Spleen (tissue), 11 donors: Measurements from ENCODE around the gene TLX1. TPM values are rescaled to one million over a fixed set of nuclear protein-coding genes. Genes with fewer than 3 reads are reported as not detected.

Source experiments
- DNase-seq: peaks from one replicate; pipeline ENCODE4 v3.0.0-alpha.2; 2020
- H3K27ac ChIP-seq, 8 donors: fragments of 200-600 bp; sonication (generic) in 7 of 8; 1 replicate in 4 of 8; 2 replicates in 4 of 8; pipeline versions ENCODE4 v1.5.0 to v1.8.0; 2016 to 2021; ENCODE audit warnings: inconsistent platforms in 4 of 8, mild to moderate bottlenecking in 4 of 8, moderate library complexity in 1 of 8
- H3K27me3 ChIP-seq, 7 donors: fragments of 200-600 bp; sonication (generic) in 6 of 7; replicated peaks in 1 of 7; 1 replicate in 4 of 7; 2 replicates in 3 of 7; pipeline versions ENCODE4 v1.5.0 to v1.8.0; 2016 to 2021; ENCODE audit warnings: inconsistent platforms in 3 of 7, mild to moderate bottlenecking in 1 of 7
- H3K36me3 ChIP-seq, 6 donors: fragments of 200-600 bp; sonication (generic) in 5 of 6; 1 replicate in 4 of 6; 2 replicates in 2 of 6; pipeline versions ENCODE4 v1.5.0 to v1.8.0; 2016 to 2021; ENCODE audit warnings: inconsistent platforms in 2 of 6
- H3K4me1 ChIP-seq, 6 donors: fragments of 200-600 bp; sonication (generic) in 5 of 6; 1 replicate in 3 of 6; 2 replicates in 3 of 6; pipeline versions ENCODE4 v1.5.0 to v1.8.0; 2016 to 2021; ENCODE audit warnings: inconsistent platforms in 3 of 6
- H3K4me3 ChIP-seq, 8 donors: fragments of 200-600 bp; sonication (generic) in 7 of 8; 1 replicate in 4 of 8; 2 replicates in 4 of 8; pipeline versions ENCODE4 v1.5.0 to v1.8.0; 2016 to 2021; ENCODE audit warnings: inconsistent platforms in 4 of 8, mild to moderate bottlenecking in 4 of 8, moderate library complexity in 2 of 8
- H3K9me3 ChIP-seq, 8 donors: fragments of 200-600 bp; sonication (generic) in 7 of 8; 1 replicate in 4 of 8; 2 replicates in 4 of 8; pipeline versions ENCODE4 v1.5.0 to v1.8.0; 2016 to 2021; ENCODE audit warnings: inconsistent platforms in 4 of 8
- CTCF ChIP-seq, 11 experiments: fragments of 200-600 bp in 7 of 11; fragments of 450-650 bp in 4 of 11; sonication (generic) in 4 of 11; IDR thresholded peaks in 8 of 11; conservative IDR thresholded peaks in 3 of 11; 1 replicate in 7 of 11; 2 replicates in 4 of 11; pipeline versions ENCODE4 v1.4.0 to v1.8.0; 2016 to 2021; ENCODE audit warnings: antibody characterized with exemption in 11 of 11, inconsistent platforms in 4 of 11, mild to moderate bottlenecking in 1 of 11
- POLR2A ChIP-seq, 3 donors: fragments of 450-650 bp; IDR thresholded peaks; one replicate each; pipeline ENCODE4 v1.5.1; 2017; ENCODE audit warnings: antibody characterized with exemption in 3 of 3, mild to moderate bottlenecking in 1 of 3
- POLR2AphosphoS5 ChIP-seq, 3 donors: sonication (generic); formaldehyde crosslinking; IDR thresholded peaks; one replicate each; pipeline ENCODE4 v1.5.1; 2017; ENCODE audit warnings: antibody characterized with exemption in 3 of 3
- WGBS, 5 donors: extraction: QIAGEN DNeasy Blood & Tissue Kit in 3 of 5; methylation state at CpG; one replicate each; pipeline versions ENCODE4 v1.1.5 to v1.1.7; 2013 to 2018; 5-methylcytosine and 5-hydroxymethylcytosine counted together
- intact Hi-C: fragments of 100-400 bp; cut with DNase I; formaldehyde crosslinking; loops from one replicate; pipeline ENCODE4 v1.15.0; 2023; ENCODE audit warnings: low total_unique reads
- polyA plus RNA-seq, 3 donors: library from polyadenylated mRNA; stranded (reverse); fragments of 200-250 nt; gene quantifications; one replicate each; pipeline ENCODE4 v1.2.1, GENCODE V29; 2013
- total RNA-seq, 7 donors: library from RNA; depleted of rRNA in 3 of 7; stranded (reverse); fragments of >200 nt in 3 of 7; fragmentation: NEBNext Ultra II Directional in 4 of 7; extraction: Animal tissue kit (Norgen Biotek cat#: 25700) in 4 of 7; gene quantifications; one replicate each; pipeline versions ENCODE4 v1.1.0 to v1.2.1, GENCODE V29; 2016 to 2021
- donor health status: healthy with polysubstance abuse.
- donor health status: DM: no; HTN: no; CAD: no; lungs with moderate emphysema.
- donor health status: DM: no; HTN: no; CAD: no.
- donor health status: Bipolar disorder and iron deficiency.
- donor health status: healthy.
- donor health status: DM: no; HTN: no; CAD: no.
- donor health status: DM: yes; HTN: yes; CAD: no.

Gene TLX1
- total and polyA plus RNA-seq, 10 donors: 5.7 to 91.5 (median 32.5) TPM

- Histone ChIP-seq H3K9me3 (no peaks in the 10 kb centered on the region), H3K36me3 (no peaks in the 10 kb centered on the region), H3K27ac (peak overlapping the region; percentile 48 to 87 (median 78)), H3K27me3 (peaks cover 5 to 100% (median 88%) of the 10 kb centered on the region in 7 donors), H3K4me1 (peaks cover 2 to 64% (median 32%) of the 10 kb centered on the region in 6 donors), H3K4me3 (peak overlapping the region; percentile 9 to 67 (median 36))
- no peak for DNase-seq
- 3 to 6% (median 5%) methylated on average over 21 to 65 of the region's 65 CpGs for WGBS, 5 donors
- TF ChIP-seq CTCF (IDR thresholded peaks at IDR 0.05 in 8 of 11, conservative IDR thresholded peaks at IDR 0.05 in 3 of 11) (no peak), POLR2AphosphoS5 (IDR thresholded peaks at IDR 0.05) (peak; percentile 65 to 90 (median 71))
- intact Hi-C loops: no loop called here
Observed at GRCh38 chr10:101140084-101140949, 9.2 kb downstream of the TLX1 start.

GRCh38 chr10:101140950-101141615 lies 10.0 kb downstream of the TLX1 start:
- Histone ChIP-seq H3K4me3 (peak overlapping the region; percentile 9 to 67 (median 36)), H3K36me3 (no peaks in the 10 kb centered on the region), H3K27ac (peak overlapping the region; percentile 48 to 87 (median 78)), H3K9me3 (no peaks in the 10 kb centered on the region), H3K27me3 (peaks cover 5 to 100% (median 88%) of the 10 kb centered on the region in 7 donors), H3K4me1 (peaks cover 0 to 64% (median 30%) of the 10 kb centered on the region in 6 donors)
- intact Hi-C loops: no loop called here
- DNase-seq: no peak
- 25 to 31% (median 27%) methylated on average over 7 to 8 of the region's 8 CpGs for WGBS, 5 donors
- TF ChIP-seq POLR2A (IDR thresholded peaks at IDR 0.05) (no peak), POLR2AphosphoS5 (IDR thresholded peaks at IDR 0.05) (no peak), CTCF (IDR thresholded peaks at IDR 0.05 in 8 of 11, conservative IDR thresholded peaks at IDR 0.05 in 3 of 11) (no peak)

GRCh38 chr10:101141616-101142532 lies 10.8 kb downstream of the TLX1 start:
- H3K4me1 ChIP-seq: peaks cover 0 to 64% (median 31%) of the 10 kb centered on the region in 6 donors
- intact Hi-C loops: loop anchor here (2.0 kb wide), 1 partner anchor 45 kb away; no protein-coding TSS in a partner anchor
- peaks cover 5 to 100% (median 88%) of the 10 kb centered on the region in 7 donors for H3K27me3 ChIP-seq
- TF ChIP-seq CTCF (IDR thresholded peaks at IDR 0.05 in 8 of 11, conservative IDR thresholded peaks at IDR 0.05 in 3 of 11) (peak; percentile 86 to 98 (median 93)), POLR2A (IDR thresholded peaks at IDR 0.05) (no peak), POLR2AphosphoS5 (IDR thresholded peaks at IDR 0.05) (peak in 2 of 3 donors; percentile 51 to 57)
- 7 to 15% (median 8%) methylated on average over 16 to 21 of the region's 21 CpGs for WGBS, 5 donors
- peak; percentile 94 for DNase-seq
- peak overlapping the region in 6 of 8 donors; percentile 29 to 87 (median 81) for H3K27ac ChIP-seq
- no peaks in the 10 kb centered on the region for H3K9me3 ChIP-seq
- peak overlapping the region in 5 of 8 donors; percentile 4 to 67 (median 46) for H3K4me3 ChIP-seq
- H3K36me3 ChIP-seq: peaks cover 0 to 4% (median 0%) of the 10 kb centered on the region in 6 donors
